KMS-11 (cell line): ENCODE measurements around the gene GET4.

ENCODE experiments used
- H2AFZ ChIP-seq: fragments of 200-600 bp; sonication (generic); 2 replicates; pipeline ENCODE4 v1.6.1; 2016; ENCODE audit warnings: antibody characterized with exemption, mixed run types, low read depth
- H3K27ac ChIP-seq: fragments of 200-600 bp; sonication (generic); 2 replicates; pipeline ENCODE4 v1.6.1; 2016; ENCODE audit warnings: mild to moderate bottlenecking, mixed run types
- H3K27me3 ChIP-seq: fragments of 200-600 bp; sonication (generic); 2 replicates; pipeline ENCODE4 v1.6.1; 2017; ENCODE audit warnings: mild to moderate bottlenecking, low read depth, mixed run types, moderate library complexity; ENCODE audit not compliant: insufficient read depth
- H3K36me3 ChIP-seq: fragments of 200-600 bp; sonication (generic); 2 replicates; pipeline ENCODE4 v1.6.1; 2017; ENCODE audit warnings: mild to moderate bottlenecking, mixed run types; ENCODE audit not compliant: insufficient read depth
- H3K4me1 ChIP-seq: fragments of 200-600 bp; sonication (generic); 2 replicates; pipeline ENCODE4 v1.6.1; 2016; ENCODE audit warnings: mild to moderate bottlenecking, low read depth, mixed run types; ENCODE audit not compliant: poor library complexity, severe bottlenecking
- H3K4me2 ChIP-seq: fragments of 200-600 bp; sonication (generic); 2 replicates; pipeline ENCODE4 v1.7.0; 2016; ENCODE audit warnings: mild to moderate bottlenecking, mixed run types
- H3K4me3 ChIP-seq: fragments of 200-600 bp; sonication (generic); IDR thresholded peaks from 2 replicates; pipeline ENCODE4 v1.6.1; 2017; ENCODE audit warnings: low read depth, low read length, mixed read lengths; ENCODE audit not compliant: insufficient read depth
- H3K79me2 ChIP-seq: fragments of 200-600 bp; sonication (generic); 2 replicates; pipeline ENCODE4 v1.6.1; 2016; ENCODE audit warnings: low read depth, mixed run types; ENCODE audit not compliant: insufficient read depth
- H3K9ac ChIP-seq: fragments of 200-600 bp; sonication (generic); 2 replicates; pipeline ENCODE4 v1.6.1; 2016; ENCODE audit warnings: mild to moderate bottlenecking, mixed run types
- H4K20me1 ChIP-seq: fragments of 200-600 bp; sonication (generic); 2 replicates; pipeline ENCODE4 v1.6.1; 2016; ENCODE audit warnings: mild to moderate bottlenecking, mixed run types; ENCODE audit not compliant: insufficient read depth
- TF ChIP-seq, protein P1 (sequence below): fragments of 200-600 bp; sonication (generic); conservative IDR thresholded peaks from 2 replicates; pipeline ENCODE4 v1.6.1; 2017; ENCODE audit warnings: low read depth, mild to moderate bottlenecking, antibody characterized with exemption, low read length, moderate library complexity, mixed read lengths

The GET4 gene

DNA sequence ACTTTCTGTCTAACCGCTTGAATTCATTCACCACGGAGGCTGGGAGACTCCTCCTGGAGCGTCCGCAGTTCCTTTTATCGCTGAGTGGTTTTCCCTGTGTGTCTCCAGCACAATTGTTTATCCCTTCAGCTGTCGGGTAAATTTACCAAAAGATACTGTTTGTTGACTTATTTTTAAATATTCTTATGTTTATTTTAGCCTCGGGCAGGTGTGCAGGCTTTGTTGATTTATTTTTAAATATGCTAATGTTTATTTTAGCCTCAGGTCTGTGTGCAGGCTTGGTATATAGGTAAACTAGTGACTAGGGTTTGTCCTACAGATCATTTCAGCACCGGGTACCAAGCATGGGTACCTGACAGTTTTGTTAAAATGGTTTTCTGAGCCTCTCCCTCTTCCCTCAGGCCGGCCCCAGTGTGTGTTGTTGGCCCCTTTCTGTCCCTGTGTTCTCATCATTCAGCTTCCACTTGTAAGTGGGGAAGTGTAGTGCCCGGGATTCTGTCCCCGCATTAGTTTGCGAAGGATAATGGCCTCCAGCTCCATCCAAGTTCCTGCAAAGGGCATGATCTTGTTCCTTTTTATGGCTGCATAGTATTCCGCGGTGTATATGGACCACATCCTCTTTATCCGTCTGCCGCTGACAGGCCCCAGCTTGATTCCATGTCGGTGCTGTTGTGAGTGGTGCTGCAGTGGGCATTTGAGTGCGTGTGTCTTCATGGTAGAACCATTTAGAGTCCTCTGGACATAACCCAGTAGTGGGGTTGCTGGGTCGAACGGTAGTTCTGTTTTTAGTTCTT is 5.3 kb downstream of the GET4 start:
- Histone ChIP-seq H4K20me1 (no peaks in the 10 kb centered on the region), H3K9ac (no peak overlapping the region), H3K27ac (no peak overlapping the region), H3K27me3 (no peaks in the 10 kb centered on the region), H3K4me3 (no peak overlapping the region), H2AFZ (no peak overlapping the region), H3K4me1 (peaks cover 4% of the 10 kb centered on the region), H3K36me3 (no peaks in the 10 kb centered on the region), H3K4me2 (no peak overlapping the region), H3K79me2 (peaks cover 82% of the 10 kb centered on the region)
- TF ChIP-seq, protein P1, sequence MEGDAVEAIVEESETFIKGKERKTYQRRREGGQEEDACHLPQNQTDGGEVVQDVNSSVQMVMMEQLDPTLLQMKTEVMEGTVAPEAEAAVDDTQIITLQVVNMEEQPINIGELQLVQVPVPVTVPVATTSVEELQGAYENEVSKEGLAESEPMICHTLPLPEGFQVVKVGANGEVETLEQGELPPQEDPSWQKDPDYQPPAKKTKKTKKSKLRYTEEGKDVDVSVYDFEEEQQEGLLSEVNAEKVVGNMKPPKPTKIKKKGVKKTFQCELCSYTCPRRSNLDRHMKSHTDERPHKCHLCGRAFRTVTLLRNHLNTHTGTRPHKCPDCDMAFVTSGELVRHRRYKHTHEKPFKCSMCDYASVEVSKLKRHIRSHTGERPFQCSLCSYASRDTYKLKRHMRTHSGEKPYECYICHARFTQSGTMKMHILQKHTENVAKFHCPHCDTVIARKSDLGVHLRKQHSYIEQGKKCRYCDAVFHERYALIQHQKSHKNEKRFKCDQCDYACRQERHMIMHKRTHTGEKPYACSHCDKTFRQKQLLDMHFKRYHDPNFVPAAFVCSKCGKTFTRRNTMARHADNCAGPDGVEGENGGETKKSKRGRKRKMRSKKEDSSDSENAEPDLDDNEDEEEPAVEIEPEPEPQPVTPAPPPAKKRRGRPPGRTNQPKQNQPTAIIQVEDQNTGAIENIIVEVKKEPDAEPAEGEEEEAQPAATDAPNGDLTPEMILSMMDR = no peak

GRCh38 chr7:882336-883035 is 6.1 kb downstream of the GET4 start:
- Histone ChIP-seq H3K27ac (no peak overlapping the region), H3K27me3 (no peaks in the 10 kb centered on the region), H3K9ac (no peak overlapping the region), H4K20me1 (no peaks in the 10 kb centered on the region), H3K4me3 (no peak overlapping the region), H3K4me1 (peaks cover 4% of the 10 kb centered on the region), H3K36me3 (no peaks in the 10 kb centered on the region), H3K79me2 (peaks cover 82% of the 10 kb centered on the region), H3K4me2 (no peak overlapping the region), H2AFZ (no peak overlapping the region)
- TF ChIP-seq, protein P1 = no peak

- H4K20me1 ChIP-seq = no peaks in the 10 kb centered on the region
These were observed 7.0 kb downstream of the GET4 start for GRCh38 chr7:883055-884021.

More at GRCh38 chr7:883055-884021, 7.0 kb downstream of the GET4 start:
- TF ChIP-seq, protein P1 = no peak
- H3K36me3 ChIP-seq = no peaks in the 10 kb centered on the region
- H2AFZ ChIP-seq = no peak overlapping the region
- peaks cover 1% of the 10 kb centered on the region for H3K4me1 ChIP-seq
- peaks cover 76% of the 10 kb centered on the region for H3K79me2 ChIP-seq
- H3K27ac ChIP-seq = no peak overlapping the region
- H3K4me2 ChIP-seq = no peak overlapping the region
- H3K27me3 ChIP-seq = no peaks in the 10 kb centered on the region
- H3K9ac ChIP-seq = no peak overlapping the region
- no peak overlapping the region for H3K4me3 ChIP-seq
